AG09309 (cell line): Measurements from ENCODE around the gene PPP1R37.

Experiments
- DNase-seq: peaks from one replicate; pipeline ENCODE4 v3.0.0-alpha.2; 2010; ENCODE audit warnings: low read depth
- H3K4me3 ChIP-seq: 2 replicates; pipeline ENCODE4 v1.5.1; 2011; ENCODE audit warnings: mild to moderate bottlenecking, low read depth, low read length, moderate library complexity; ENCODE audit not compliant: control insufficient read depth
- CTCF ChIP-seq: IDR thresholded peaks from 2 replicates; pipeline ENCODE4 v1.5.1; 2011; ENCODE audit warnings: mild to moderate bottlenecking, low read depth, low read length, inconsistent platforms; ENCODE audit not compliant: insufficient read depth, control insufficient read depth; ENCODE audit errors: missing control alignments

The PPP1R37 gene

GRCh38 chr19:45180936-45181335 lies 88.0 kb downstream of the PPP1R37 start:
- TF ChIP-seq CTCF: no peak
- DNase-seq: no peak
- no peak overlapping the region for H3K4me3 ChIP-seq

GRCh38 chr19:45182758-45183157 lies 89.8 kb downstream of the PPP1R37 start:
- no peak for DNase-seq
- H3K4me3 ChIP-seq: no peak overlapping the region
- no peak for TF ChIP-seq CTCF

GRCh38 chr19:45184115-45184514 lies 91.1 kb downstream of the PPP1R37 start:
- TF ChIP-seq CTCF: no peak
- no peak for DNase-seq
- no peak overlapping the region for H3K4me3 ChIP-seq

- DNase-seq: no peak
- no peak for TF ChIP-seq CTCF
- H3K4me3 ChIP-seq: no peak overlapping the region
These were observed 93.7 kb downstream of the PPP1R37 start for GRCh38 chr19:45186509-45187334.

GRCh38 chr19:45187421-45188100 lies 94.6 kb downstream of the PPP1R37 start:
- H3K4me3 ChIP-seq: no peak overlapping the region
- DNase-seq: no peak
- TF ChIP-seq CTCF: peak; percentile 51

GRCh38 chr19:45189971-45190370 lies 97.0 kb downstream of the PPP1R37 start:
- no peak overlapping the region for H3K4me3 ChIP-seq
- TF ChIP-seq CTCF: no peak
- no peak for DNase-seq
